Skeletal muscle tissue (tissue), 4 donors: ENCODE measurements around the gene TRIM43. TPM values are rescaled to one million over a fixed set of nuclear protein-coding genes. Genes with fewer than 3 reads are reported as not detected.
"Not testable (repeated sequence)": the region's sequence is repeated elsewhere in the genome, so short reads cannot be mapped to it uniquely, and the experiment has no call there.

ENCODE experiments used
- H3K27ac ChIP-seq: one replicate; pipeline ENCODE4 v1.7.0; 2013; ENCODE audit warnings: mild to moderate bottlenecking, low read depth, low read length, inconsistent platforms
- H3K27me3 ChIP-seq, 3 donors: one replicate each; pipeline ENCODE4 v1.7.0; 2013; ENCODE audit warnings: low read length in 3 of 3; ENCODE audit not compliant: control insufficient read depth in 3 of 3, insufficient read depth in 3 of 3
- H3K36me3 ChIP-seq, 3 donors: one replicate each; pipeline ENCODE4 v1.7.0; 2013; ENCODE audit warnings: low read length in 3 of 3; ENCODE audit not compliant: control insufficient read depth in 3 of 3, insufficient read depth in 3 of 3
- H3K4me1 ChIP-seq, 3 donors: one replicate each; pipeline ENCODE4 v1.7.0; 2013; ENCODE audit warnings: low read length in 3 of 3, mild to moderate bottlenecking in 3 of 3; ENCODE audit not compliant: control insufficient read depth in 3 of 3, insufficient read depth in 3 of 3
- H3K4me3 ChIP-seq, 3 donors: one replicate each; pipeline ENCODE4 v1.7.0; 2013; ENCODE audit warnings: low read length in 3 of 3
- H3K9ac ChIP-seq, 3 donors: one replicate each; pipeline ENCODE4 v1.7.0; 2013; ENCODE audit warnings: low read length in 3 of 3, mild to moderate bottlenecking in 3 of 3, moderate library complexity in 2 of 3, low read depth in 1 of 3
- H3K9me3 ChIP-seq, 3 donors: one replicate each; pipeline ENCODE4 v1.7.0; 2013; ENCODE audit warnings: low read length in 3 of 3; ENCODE audit not compliant: control insufficient read depth in 3 of 3
- total RNA-seq: library from RNA; depleted of rRNA; stranded (reverse); fragments of >200 nt; gene quantifications from one replicate; pipeline ENCODE4 v1.2.3, GENCODE V29; 2014
- donor health status: Osteomylitis.

The TRIM43 gene
- total RNA-seq, result not detected

DNA sequence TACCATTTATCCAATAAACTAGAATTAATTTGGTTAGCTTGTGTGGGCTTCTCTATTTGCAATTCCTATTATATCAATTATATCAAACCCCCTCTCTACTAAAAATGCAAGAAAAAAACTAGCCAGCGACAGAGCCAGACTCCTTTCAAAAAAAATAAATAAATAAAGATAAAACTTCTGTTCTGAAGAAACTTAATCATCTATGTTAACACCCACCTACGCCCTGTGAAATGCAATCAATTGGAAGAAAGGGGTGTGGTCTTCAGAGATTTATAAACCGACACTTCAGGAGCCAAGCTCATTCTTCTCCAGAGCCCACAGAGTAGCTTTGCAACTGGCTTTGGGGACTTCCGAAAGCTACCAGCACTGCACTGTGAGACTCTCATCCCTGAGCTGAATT, at the start of gene TRIM43:
TSS of gene TRIM43 (plus strand) at position 301 of the 400 bp plus-strand sequence. CDS start 2,023 bp downstream, outside the sequence.
- H3K4me3 ChIP-seq, H3K27ac ChIP-seq, H3K36me3 ChIP-seq, H3K9me3 ChIP-seq, H3K9ac ChIP-seq, H3K4me1 ChIP-seq, H3K27me3 ChIP-seq: not testable (repeated sequence)

DNA sequence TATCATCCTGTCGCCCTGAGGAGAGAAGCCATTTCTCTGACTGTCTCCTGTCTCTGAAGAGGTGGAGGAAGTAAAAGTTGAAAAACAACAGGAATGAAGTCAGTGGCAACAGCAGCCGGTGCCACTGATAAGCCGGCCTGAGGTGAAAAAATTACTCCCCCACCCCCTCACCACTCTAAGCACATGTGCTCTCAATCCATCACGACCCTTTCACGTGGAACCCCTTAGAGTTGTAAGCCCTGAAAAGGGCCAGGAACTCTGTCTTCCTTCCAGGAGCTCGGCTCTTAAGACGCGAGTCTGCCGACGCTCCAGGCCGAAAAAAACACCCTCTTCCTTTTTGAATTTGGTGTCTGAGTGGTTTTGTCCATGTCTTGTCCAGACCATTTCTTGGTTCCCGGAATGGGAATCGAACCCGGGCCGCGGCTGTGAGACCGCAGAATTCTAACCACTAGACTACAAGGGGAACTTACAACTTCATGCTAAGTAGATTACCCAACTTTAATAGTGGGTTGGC, 40.7 kb upstream of the TRIM43 start:
- no peak overlapping the region for H3K27ac ChIP-seq
- H3K36me3 ChIP-seq, result no peaks in the 10 kb centered on the region
- no peak overlapping the region for H3K9ac ChIP-seq
- H3K27me3 ChIP-seq, result no peaks in the 10 kb centered on the region
- H3K9me3 ChIP-seq, result no peaks in the 10 kb centered on the region
- H3K4me3 ChIP-seq, result no peak overlapping the region
- no peaks in the 10 kb centered on the region for H3K4me1 ChIP-seq

- H3K27me3 ChIP-seq, result no peaks in the 10 kb centered on the region
- H3K36me3 ChIP-seq, result no peaks in the 10 kb centered on the region
- no peak overlapping the region for H3K4me3 ChIP-seq
- H3K9ac ChIP-seq, result no peak overlapping the region
- H3K9me3 ChIP-seq, result no peaks in the 10 kb centered on the region
- H3K27ac ChIP-seq, result no peak overlapping the region
- no peaks in the 10 kb centered on the region for H3K4me1 ChIP-seq
Measured at GRCh38 chr2:95552911-95553310, 38.9 kb upstream of the TRIM43 start.

DNA sequence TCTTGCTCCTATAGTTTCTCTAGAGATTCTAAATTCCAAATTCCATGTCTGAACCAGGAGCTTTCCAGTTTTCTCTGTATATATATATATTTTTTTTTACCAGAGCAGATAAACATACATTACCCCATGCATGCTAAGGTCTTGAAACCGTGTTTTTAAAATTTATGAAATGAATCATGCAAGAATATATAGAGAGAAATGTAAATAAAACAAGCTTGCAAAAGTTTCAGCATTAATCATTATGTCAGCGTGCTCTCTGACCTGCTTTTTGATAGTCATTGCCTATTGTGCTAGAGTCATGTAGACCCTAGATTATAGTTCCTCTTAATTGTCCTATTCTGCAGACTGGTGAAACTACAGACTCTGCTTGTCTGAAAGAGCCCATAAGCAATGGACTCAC, 22.6 kb upstream of the TRIM43 start:
- no peaks in the 10 kb centered on the region for H3K36me3 ChIP-seq
- H3K4me1 ChIP-seq, result no peaks in the 10 kb centered on the region
- no peak overlapping the region for H3K9ac ChIP-seq
- H3K27me3 ChIP-seq, result no peaks in the 10 kb centered on the region
- no peaks in the 10 kb centered on the region for H3K9me3 ChIP-seq
- H3K27ac ChIP-seq, result no peak overlapping the region
- no peak overlapping the region for H3K4me3 ChIP-seq

DNA sequence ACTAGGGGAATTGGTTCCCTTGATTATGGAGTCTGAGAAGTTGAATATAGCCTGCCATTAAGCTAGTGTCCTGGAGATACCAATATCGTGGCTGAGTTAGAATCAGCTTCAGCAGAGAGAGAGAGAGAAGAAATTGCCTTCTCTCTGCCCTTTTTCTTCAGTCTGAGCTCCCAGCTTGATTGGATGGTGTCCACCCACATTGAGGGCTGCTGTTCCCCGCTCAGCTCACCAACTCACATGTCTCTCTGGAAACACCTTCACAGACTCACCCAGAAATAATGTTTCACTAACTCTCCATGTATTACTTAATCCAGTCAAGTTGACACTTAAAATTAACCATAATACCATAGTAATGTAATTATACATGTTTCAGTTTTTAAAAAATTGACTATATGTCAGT, 17.9 kb upstream of the TRIM43 start:
- no peaks in the 10 kb centered on the region for H3K36me3 ChIP-seq
- no peaks in the 10 kb centered on the region for H3K9me3 ChIP-seq
- no peak overlapping the region for H3K27ac ChIP-seq
- H3K9ac ChIP-seq, result no peak overlapping the region
- H3K4me1 ChIP-seq, result no peaks in the 10 kb centered on the region
- no peak overlapping the region for H3K4me3 ChIP-seq
- no peaks in the 10 kb centered on the region for H3K27me3 ChIP-seq

DNA sequence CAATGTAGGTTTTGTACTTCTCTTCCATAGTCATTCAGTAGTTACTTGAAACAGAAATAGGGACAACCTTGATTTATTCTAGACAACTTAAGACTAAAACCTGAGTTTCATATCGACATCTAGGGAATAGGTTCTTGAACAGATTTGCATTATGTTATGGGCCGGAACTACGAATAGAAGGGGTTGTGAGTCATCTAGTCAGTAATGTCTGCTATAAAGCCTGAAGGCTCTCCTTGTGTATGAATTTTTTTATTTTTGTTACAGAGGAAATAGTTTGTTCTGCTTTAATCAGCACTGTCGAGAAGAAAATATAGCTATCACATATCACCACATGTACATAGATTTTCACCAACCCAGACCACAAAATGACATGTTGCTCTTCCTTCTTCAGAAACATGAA, 17.3 kb upstream of the TRIM43 start:
- H3K9ac ChIP-seq, result no peak overlapping the region
- no peaks in the 10 kb centered on the region for H3K27me3 ChIP-seq
- H3K27ac ChIP-seq, result no peak overlapping the region

DNA sequence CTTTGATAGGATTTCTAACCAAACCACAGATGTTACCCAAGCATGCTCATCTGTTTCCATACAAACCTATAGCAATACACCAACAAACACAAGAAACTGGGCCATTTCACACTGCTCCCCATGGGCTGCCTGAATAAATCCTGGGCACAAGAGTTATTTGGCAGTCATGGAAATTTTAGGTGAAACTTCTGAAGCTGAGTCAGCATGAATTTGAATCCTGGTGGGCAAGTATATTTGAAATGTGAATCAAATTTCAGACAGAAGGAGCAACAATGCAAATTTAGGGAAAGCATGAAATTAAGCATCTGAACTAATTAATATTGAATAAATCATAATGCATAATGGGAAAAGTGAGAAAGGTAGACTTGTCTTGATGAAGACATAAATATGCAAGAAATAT, 15.9 kb upstream of the TRIM43 start:
- H3K4me1 ChIP-seq, result no peaks in the 10 kb centered on the region
- no peak overlapping the region for H3K27ac ChIP-seq
- H3K9ac ChIP-seq, result no peak overlapping the region
- H3K9me3 ChIP-seq, result no peaks in the 10 kb centered on the region
- H3K36me3 ChIP-seq, result no peaks in the 10 kb centered on the region
- no peaks in the 10 kb centered on the region for H3K27me3 ChIP-seq
- H3K4me3 ChIP-seq, result no peak overlapping the region

More for the DNA sequence above, 17.3 kb upstream of the TRIM43 start:
- no peaks in the 10 kb centered on the region for H3K9me3 ChIP-seq
- no peaks in the 10 kb centered on the region for H3K36me3 ChIP-seq
- no peak overlapping the region for H3K4me3 ChIP-seq
- H3K4me1 ChIP-seq, result no peaks in the 10 kb centered on the region

DNA sequence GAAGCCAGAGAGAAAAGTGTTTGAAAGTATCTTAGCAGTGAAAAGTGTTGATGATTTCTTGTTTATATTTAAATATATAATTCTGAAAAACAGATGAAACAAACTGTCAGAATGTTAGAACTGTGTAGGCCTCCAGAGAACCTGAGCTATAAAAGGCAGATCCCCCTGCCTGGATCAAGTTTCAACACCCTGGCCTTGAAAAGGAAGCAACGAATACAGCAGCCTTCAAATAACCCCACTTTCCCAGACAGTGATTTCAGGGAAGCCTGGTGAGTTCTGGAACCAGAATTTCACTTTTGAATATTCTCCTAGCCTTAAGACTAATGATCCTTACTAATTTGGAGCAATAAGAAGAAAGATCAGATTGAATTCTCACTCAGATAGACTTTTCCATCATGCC, 13.3 kb upstream of the TRIM43 start:
- H3K9me3 ChIP-seq, result no peaks in the 10 kb centered on the region
- no peak overlapping the region for H3K4me3 ChIP-seq
- H3K27me3 ChIP-seq, result no peaks in the 10 kb centered on the region
- H3K27ac ChIP-seq, result no peak overlapping the region
- no peaks in the 10 kb centered on the region for H3K36me3 ChIP-seq
- no peak overlapping the region for H3K9ac ChIP-seq
- no peaks in the 10 kb centered on the region for H3K4me1 ChIP-seq

GRCh38 chr2:95583545-95583944, 8.3 kb upstream of the TRIM43 start:
- not testable (repeated sequence) for H3K27me3 ChIP-seq, H3K36me3 ChIP-seq, H3K4me3 ChIP-seq, H3K9ac ChIP-seq, H3K9me3 ChIP-seq, H3K27ac ChIP-seq, H3K4me1 ChIP-seq

GRCh38 chr2:95584321-95584720, 7.5 kb upstream of the TRIM43 start:
- not testable (repeated sequence) for H3K27ac ChIP-seq, H3K9me3 ChIP-seq, H3K4me3 ChIP-seq, H3K36me3 ChIP-seq, H3K4me1 ChIP-seq, H3K9ac ChIP-seq, H3K27me3 ChIP-seq
